ENCODE data around the gene ESRRA. TPM values are rescaled to one million over a fixed set of nuclear protein-coding genes. Genes with fewer than 3 reads are reported as not detected.
A peak's percentile ranks its signal among the peaks of the same experiment; 100 is the strongest.

ESRRA gene
- total and polyA plus RNA-seq, 8 donors = 45.5 to 685 (median 87.0) TPM

DNA sequence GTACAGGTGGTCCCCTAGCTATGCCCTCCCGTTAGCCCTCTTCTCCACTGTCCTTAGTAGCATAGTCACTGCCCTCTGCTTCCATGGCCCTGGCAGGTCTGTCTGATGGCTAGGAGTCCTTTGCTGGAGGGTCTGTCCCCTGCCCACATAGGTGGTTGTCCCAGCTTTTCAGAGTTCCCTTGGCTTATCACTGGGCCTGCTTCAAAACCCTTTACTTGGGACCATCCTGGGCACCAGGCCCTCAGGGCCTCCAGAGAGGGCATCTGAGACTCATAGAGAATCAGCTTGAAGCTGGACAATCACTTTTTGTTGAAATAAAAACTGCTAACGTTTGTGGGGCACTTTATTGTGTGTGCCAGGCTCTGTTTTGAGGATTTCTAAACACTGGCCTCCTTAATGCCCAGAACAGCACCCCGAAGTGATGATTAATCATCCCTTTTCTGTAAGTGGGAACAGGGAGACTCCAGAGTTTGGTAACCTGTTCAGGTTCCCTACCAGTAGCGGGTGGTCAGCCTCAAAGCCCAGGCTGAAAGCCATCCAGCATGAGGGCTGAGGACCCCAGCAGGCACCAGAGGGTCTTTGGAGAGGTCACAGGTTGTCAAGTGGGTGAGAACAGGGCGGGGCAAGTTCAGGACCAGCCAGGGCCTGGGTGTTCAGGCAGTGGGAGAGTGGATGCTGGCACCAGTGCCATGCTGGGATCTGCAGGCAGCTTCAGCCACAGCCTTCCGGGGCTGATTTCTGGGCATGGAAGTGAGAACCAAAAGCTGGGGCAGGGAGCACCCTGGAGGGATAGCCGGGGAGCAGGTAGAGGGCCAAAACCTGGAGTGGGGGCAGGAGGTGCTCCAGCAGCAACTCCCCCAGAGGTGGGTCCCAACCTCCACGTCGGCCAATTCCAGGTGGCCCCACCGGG, 14.7 kb upstream of the ESRRA start:
- Histone ChIP-seq H3K4me1 (peaks cover 25 to 40% (median 32%) of the 10 kb centered on the region in 4 donors), H3K27ac (no peak overlapping the region), H3K27me3 (peaks cover 26 to 67% (median 40%) of the 10 kb centered on the region in 3 donors), H3K9me3 (no peaks in the 10 kb centered on the region), H3K4me3 (no peak overlapping the region), H3K36me3 (peaks cover 0 to 7% (median 0%) of the 10 kb centered on the region in 4 donors)
- WGBS, 5 donors = 45 to 56% (median 53%) methylated on average over 7 to 10 of the region's 10 CpGs
- no peak for TF ChIP-seq POLR2AphosphoS5 (IDR thresholded peaks at IDR 0.05)
- TF ChIP-seq, protein P1, sequence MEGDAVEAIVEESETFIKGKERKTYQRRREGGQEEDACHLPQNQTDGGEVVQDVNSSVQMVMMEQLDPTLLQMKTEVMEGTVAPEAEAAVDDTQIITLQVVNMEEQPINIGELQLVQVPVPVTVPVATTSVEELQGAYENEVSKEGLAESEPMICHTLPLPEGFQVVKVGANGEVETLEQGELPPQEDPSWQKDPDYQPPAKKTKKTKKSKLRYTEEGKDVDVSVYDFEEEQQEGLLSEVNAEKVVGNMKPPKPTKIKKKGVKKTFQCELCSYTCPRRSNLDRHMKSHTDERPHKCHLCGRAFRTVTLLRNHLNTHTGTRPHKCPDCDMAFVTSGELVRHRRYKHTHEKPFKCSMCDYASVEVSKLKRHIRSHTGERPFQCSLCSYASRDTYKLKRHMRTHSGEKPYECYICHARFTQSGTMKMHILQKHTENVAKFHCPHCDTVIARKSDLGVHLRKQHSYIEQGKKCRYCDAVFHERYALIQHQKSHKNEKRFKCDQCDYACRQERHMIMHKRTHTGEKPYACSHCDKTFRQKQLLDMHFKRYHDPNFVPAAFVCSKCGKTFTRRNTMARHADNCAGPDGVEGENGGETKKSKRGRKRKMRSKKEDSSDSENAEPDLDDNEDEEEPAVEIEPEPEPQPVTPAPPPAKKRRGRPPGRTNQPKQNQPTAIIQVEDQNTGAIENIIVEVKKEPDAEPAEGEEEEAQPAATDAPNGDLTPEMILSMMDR (IDR thresholded peaks at IDR 0.05) = no peak
- no peak for TF ChIP-seq EP300 (IDR thresholded peaks at IDR 0.05)
- TF ChIP-seq POLR2A (IDR thresholded peaks at IDR 0.05) = no peak
- intact Hi-C loops (cut with DNase I; ENCODE audit: low total_unique reads) = loop anchor here (10.0 kb wide), 1 partner anchor 86 kb away; the partner anchor contains the start of gene FERMT3
- DNase-seq = no peak

DNA sequence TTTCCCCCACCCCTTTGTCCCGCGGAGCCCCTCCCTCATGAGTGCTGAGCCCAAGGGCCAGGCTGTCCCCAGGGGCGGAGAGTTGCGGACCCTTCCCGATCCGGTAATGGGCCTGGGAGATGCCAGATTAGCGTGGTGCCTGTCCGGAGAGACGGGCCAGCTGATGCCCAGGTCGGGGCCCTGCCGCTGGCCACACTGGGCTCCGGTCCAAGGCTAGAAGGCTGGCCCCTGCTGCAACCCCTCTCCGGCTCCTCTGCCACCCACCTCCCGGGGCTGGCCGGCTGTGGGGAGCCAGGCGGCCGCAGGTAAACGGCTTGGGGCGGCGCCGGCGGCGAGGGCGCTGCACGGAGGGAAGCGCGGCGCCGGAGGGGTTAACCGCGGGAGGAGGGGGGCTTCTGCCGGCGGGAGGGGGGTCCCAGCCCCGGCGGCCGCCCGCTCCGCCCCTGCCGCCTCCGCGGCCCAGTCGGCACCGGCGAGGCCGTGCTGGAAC, 14.0 kb upstream of the ESRRA start, which contains the start of gene KCNK4:
Gene KCNK4, plus strand, starts transcription at position 41 of the 490 bp plus-strand sequence. CDS start 1,717 bp downstream, outside the sequence.
- no peak for DNase-seq
- 1 to 5% (median 5%) methylated on average over 18 to 44 of the region's 45 CpGs for WGBS, 5 donors

DNA sequence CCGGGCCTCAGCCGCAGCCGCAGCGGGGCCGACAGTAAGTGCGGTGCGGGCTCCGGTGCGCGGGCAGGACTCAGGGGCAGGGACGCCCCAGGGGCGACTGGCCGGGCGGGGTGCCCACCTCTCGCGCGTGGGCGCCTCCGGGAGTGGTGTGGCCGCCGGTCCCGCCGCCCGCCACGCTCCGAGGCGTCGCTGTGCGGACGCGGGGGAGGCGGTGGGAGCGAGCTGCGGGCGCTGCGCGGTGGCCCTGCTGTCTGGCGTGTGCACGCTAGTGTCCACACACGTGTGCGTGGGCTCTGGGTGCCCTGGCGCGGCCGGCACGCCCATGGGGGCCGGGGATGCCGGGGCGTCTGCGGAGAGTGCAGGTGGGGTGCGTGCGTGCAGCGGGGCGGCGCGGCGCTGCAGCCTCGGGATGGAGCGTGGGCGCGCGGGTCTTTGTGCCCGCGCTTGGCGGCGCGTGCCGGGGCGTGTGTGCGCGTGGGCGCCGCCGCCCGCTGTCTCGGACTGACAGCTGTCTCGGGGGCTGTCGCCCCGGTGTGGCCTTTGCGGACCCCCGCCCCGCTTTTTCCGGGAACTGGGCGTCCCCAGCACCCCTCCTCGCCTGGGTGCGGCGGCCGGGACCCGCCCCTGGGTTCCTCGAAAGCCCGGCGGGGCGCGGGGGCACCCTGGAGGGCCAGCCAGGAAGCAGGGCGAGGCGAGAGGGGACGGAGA, 13.4 kb upstream of the ESRRA start:
- intact Hi-C loops (cut with DNase I; ENCODE audit: low total_unique reads) = loop anchor here (10.0 kb wide), 1 partner anchor 87 kb away; the partner anchor contains the start of gene FERMT3
- peaks cover 28 to 80% (median 46%) of the 10 kb centered on the region in 3 donors for H3K27me3 ChIP-seq
- no peaks in the 10 kb centered on the region for H3K9me3 ChIP-seq

More for the DNA sequence above, 14.0 kb upstream of the ESRRA start, which contains the start of gene KCNK4:
- H3K4me3 ChIP-seq = peak within 1 kb of the TSS; percentile 33 to 49 (median 41)
- peaks cover 26 to 74% (median 40%) of the 10 kb centered on the region in 3 donors for H3K27me3 ChIP-seq
- no peak within 1 kb of the TSS for H3K27ac ChIP-seq
- intact Hi-C loops (cut with DNase I; ENCODE audit: low total_unique reads) = loop anchor here (10.0 kb wide), 1 partner anchor 87 kb away; the partner anchor contains the start of gene FERMT3
- no peak for TF ChIP-seq POLR2A (IDR thresholded peaks at IDR 0.05)
- TF ChIP-seq EP300 (IDR thresholded peaks at IDR 0.05) = no peak
- no peak for TF ChIP-seq POLR2AphosphoS5 (IDR thresholded peaks at IDR 0.05)
- TF ChIP-seq, protein P1 (IDR thresholded peaks at IDR 0.05) = no peak
- peaks cover 20 to 35% (median 25%) of the 10 kb centered on the region in 4 donors for H3K4me1 ChIP-seq
- H3K36me3 ChIP-seq = peaks cover 0 to 7% (median 0%) of the 10 kb centered on the region in 4 donors
- no peaks in the 10 kb centered on the region for H3K9me3 ChIP-seq

More for the DNA sequence above, 13.4 kb upstream of the ESRRA start:
- DNase-seq = peak in 1 of 2 donors; percentile 36
- H3K4me1 ChIP-seq = peaks cover 17 to 29% (median 20%) of the 10 kb centered on the region in 4 donors
- peak overlapping the region; percentile 33 to 49 (median 41) for H3K4me3 ChIP-seq
- TF ChIP-seq, protein P1 (IDR thresholded peaks at IDR 0.05) = no peak
- TF ChIP-seq POLR2AphosphoS5 (IDR thresholded peaks at IDR 0.05) = no peak
- TF ChIP-seq POLR2A (IDR thresholded peaks at IDR 0.05) = no peak
- TF ChIP-seq EP300 (IDR thresholded peaks at IDR 0.05) = no peak
- WGBS, 5 donors = 1 to 2% (median 1%) methylated on average over 36 to 96 of the region's 96 CpGs
- H3K36me3 ChIP-seq = peaks cover 0 to 7% (median 0%) of the 10 kb centered on the region in 4 donors
- H3K27ac ChIP-seq = no peak overlapping the region

All from stomach (tissue), 9 donors.